ENCODE results near the gene SBF2. TPM values are rescaled to one million over a fixed set of nuclear protein-coding genes. Genes with fewer than 3 reads are reported as not detected.
A peak's percentile ranks its signal among the peaks of the same experiment; 100 is the strongest.

Gene SBF2
- total RNA-seq, 4 donors from 2014 or later: 20.6 to 48.6 (median 26.0) TPM

DNA sequence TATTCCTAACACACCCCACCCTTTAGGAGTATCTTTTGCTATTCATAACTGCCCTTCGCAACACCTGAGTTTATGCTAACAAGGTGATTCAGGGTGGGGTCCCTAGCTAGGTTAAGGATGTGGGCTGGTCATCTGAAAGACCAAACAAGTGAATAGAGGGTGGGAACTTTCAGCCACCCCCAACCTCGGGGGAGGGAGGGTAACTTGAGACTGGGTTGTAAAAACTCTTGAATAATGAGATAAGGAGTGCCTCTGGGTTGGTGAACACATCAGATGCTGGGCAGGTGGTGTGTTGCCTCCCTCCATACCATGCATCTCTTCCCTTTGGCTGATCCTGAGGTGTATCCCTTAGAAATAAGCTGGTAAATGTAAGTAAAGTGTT, 518.6 kb downstream of the SBF2 start:
- intact Hi-C loops (cut with DNase I): no loop called here
- H3K4me1 ChIP-seq: peaks cover 7 to 15% (median 10%) of the 10 kb centered on the region in 3 donors
- DNase-seq: no peak
- TF ChIP-seq, protein P1, sequence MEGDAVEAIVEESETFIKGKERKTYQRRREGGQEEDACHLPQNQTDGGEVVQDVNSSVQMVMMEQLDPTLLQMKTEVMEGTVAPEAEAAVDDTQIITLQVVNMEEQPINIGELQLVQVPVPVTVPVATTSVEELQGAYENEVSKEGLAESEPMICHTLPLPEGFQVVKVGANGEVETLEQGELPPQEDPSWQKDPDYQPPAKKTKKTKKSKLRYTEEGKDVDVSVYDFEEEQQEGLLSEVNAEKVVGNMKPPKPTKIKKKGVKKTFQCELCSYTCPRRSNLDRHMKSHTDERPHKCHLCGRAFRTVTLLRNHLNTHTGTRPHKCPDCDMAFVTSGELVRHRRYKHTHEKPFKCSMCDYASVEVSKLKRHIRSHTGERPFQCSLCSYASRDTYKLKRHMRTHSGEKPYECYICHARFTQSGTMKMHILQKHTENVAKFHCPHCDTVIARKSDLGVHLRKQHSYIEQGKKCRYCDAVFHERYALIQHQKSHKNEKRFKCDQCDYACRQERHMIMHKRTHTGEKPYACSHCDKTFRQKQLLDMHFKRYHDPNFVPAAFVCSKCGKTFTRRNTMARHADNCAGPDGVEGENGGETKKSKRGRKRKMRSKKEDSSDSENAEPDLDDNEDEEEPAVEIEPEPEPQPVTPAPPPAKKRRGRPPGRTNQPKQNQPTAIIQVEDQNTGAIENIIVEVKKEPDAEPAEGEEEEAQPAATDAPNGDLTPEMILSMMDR (IDR thresholded peaks at IDR 0.05): no peak
- no peak for TF ChIP-seq POLR2A (IDR thresholded peaks at IDR 0.05)
- H3K4me3 ChIP-seq: no peak overlapping the region
- peak overlapping the region in 3 of 4 donors; percentile 50 to 60 (median 56) for H3K27ac ChIP-seq
- H3K27me3 ChIP-seq: no peaks in the 10 kb centered on the region
- no peaks in the 10 kb centered on the region for H3K9me3 ChIP-seq
- WGBS, 2 donors: 38 to 49% methylated on average over 2 of the region's 2 CpGs
- peaks cover 0 to 38% (median 5%) of the 10 kb centered on the region in 3 donors for H3K36me3 ChIP-seq

DNA sequence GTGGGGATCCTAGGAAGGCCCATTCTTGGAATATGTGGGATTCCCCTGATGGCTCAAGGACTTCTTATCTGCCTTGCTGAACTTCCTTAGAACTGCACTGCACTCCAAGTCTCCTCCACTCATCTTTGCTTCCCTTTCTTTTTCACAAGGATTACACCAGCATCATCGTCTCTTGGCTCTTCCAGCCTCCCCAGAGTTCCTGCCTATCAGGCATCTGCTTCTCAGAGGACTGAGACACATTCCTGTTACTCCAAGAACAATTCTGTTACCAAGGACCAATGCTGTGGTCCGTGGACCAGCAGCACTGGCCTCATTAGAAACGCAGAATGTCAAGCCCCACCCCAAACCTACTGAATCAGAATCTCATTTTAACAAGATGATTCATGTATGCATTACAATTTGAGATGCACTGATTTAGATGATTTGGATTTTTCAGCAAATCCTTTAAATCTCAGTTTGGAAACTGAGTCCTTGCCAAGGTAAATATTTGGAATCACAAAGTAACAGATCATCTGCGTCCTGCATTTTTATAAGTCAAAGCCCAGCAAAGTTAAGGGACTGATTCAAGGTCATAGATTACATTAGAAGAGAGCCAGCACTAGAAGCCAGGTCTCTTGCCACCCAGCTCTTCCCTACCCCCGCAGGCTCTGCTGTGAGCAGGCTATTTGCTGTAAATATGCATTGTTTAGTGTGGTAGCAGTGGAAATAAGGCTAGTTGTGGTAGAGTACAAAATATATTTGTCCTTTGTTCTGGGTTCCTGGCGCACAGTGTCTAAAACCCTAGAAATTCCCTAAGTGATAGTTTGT, 519.2 kb downstream of the SBF2 start:
- Histone ChIP-seq H3K4me1 (peaks cover 7 to 15% (median 10%) of the 10 kb centered on the region in 3 donors), H3K4me3 (no peak overlapping the region), H3K27me3 (no peaks in the 10 kb centered on the region), H3K27ac (peak overlapping the region in 3 of 4 donors; percentile 50 to 60 (median 56)), H3K9me3 (no peaks in the 10 kb centered on the region), H3K36me3 (peaks cover 0 to 32% (median 0%) of the 10 kb centered on the region in 3 donors)
- TF ChIP-seq POLR2A (IDR thresholded peaks at IDR 0.05): no peak
- TF ChIP-seq, protein P1 (IDR thresholded peaks at IDR 0.05): no peak
- intact Hi-C loops (cut with DNase I): no loop called here
- WGBS, 2 donors: 36% methylated on average over 6 of the region's 6 CpGs
- DNase-seq: no peak

DNA sequence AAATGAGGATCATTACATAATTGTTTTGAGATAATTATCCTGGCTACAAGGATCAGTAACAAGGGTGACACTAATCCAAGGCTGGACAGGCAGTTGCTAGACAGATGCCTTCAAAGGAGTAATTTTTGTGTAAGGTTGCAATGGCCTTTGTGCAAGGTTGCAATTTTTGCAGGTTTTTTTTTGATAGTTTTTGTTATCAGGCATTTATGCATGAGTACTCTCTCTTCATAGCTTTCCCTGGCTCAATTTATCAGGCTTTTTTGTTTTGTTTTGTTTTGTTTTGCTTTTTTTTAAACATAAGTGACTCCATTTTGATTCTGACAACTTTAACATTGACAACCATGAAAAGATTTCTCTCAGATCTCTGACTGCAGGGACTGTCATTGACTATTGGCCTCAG, 519.9 kb downstream of the SBF2 start:
- no peak for DNase-seq
- H3K27me3 ChIP-seq: no peaks in the 10 kb centered on the region
- intact Hi-C loops (cut with DNase I): no loop called here
- TF ChIP-seq POLR2A (IDR thresholded peaks at IDR 0.05): no peak
- TF ChIP-seq, protein P1 (IDR thresholded peaks at IDR 0.05): no peak
- peaks cover 0 to 25% (median 0%) of the 10 kb centered on the region in 3 donors for H3K36me3 ChIP-seq
- H3K9me3 ChIP-seq: no peaks in the 10 kb centered on the region
- H3K4me3 ChIP-seq: no peak overlapping the region
- peaks cover 7 to 15% (median 10%) of the 10 kb centered on the region in 3 donors for H3K4me1 ChIP-seq
- H3K27ac ChIP-seq: peak overlapping the region in 2 of 4 donors; percentile 29 to 56

DNA sequence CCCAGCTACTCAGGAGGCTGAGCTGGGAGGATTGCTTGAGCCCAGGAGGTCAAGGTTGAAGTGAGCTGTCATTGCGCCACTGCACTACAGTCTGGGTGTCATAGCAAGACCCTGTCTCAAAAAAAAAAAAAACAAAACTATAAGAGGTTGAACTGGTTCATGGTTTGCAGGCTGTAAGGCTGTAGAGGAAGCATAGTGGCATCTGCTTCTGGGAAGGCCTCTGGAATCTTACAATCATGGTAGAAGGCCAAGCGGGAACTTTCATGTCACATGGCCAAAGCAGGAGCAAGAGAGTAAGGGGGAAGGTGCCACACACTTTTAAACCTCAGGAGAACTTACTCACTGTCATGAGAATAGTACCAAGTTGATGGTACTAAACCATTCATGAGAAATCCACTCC, 520.5 kb downstream of the SBF2 start:
- H3K4me1 ChIP-seq: peaks cover 7 to 15% (median 10%) of the 10 kb centered on the region in 3 donors
- no peaks in the 10 kb centered on the region for H3K27me3 ChIP-seq
- intact Hi-C loops (cut with DNase I): no loop called here
- H3K36me3 ChIP-seq: peaks cover 0 to 20% (median 0%) of the 10 kb centered on the region in 3 donors
- H3K27ac ChIP-seq: no peak overlapping the region
- no peak for TF ChIP-seq POLR2A (IDR thresholded peaks at IDR 0.05)
- TF ChIP-seq, protein P1 (IDR thresholded peaks at IDR 0.05): no peak
- no peak overlapping the region for H3K4me3 ChIP-seq
- 100% methylated on average over 1 to 2 of the region's 2 CpGs for WGBS, 2 donors
- H3K9me3 ChIP-seq: no peaks in the 10 kb centered on the region
- no peak for DNase-seq

DNA sequence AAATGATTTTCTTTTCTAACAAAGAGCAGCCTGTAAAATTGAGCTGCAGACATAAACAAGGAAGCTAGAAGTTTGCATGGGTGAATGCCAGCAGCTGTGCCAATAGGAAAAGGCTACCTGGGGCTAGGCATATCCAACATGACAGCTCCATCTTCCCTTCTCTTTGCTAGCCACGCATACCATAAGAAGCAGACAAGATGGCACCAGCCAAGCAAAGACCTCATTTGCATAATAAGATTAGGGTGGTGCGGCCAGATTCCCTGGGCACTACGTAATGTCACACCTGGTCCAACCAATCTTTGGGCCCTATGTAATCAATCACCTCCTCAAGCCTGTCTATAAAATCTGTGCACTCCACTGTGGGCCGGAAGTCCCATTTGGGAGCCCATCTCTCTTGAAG, 521.8 kb downstream of the SBF2 start:
- 94 to 100% methylated on average over 4 of the region's 4 CpGs for WGBS, 2 donors
- H3K27ac ChIP-seq: no peak overlapping the region
- H3K27me3 ChIP-seq: no peaks in the 10 kb centered on the region
- peaks cover 7 to 15% (median 10%) of the 10 kb centered on the region in 3 donors for H3K4me1 ChIP-seq
- no peaks in the 10 kb centered on the region for H3K9me3 ChIP-seq
- no peak overlapping the region for H3K4me3 ChIP-seq
- DNase-seq: no peak
- peaks cover 0 to 7% (median 0%) of the 10 kb centered on the region in 3 donors for H3K36me3 ChIP-seq
- TF ChIP-seq, protein P1 (IDR thresholded peaks at IDR 0.05): no peak
- intact Hi-C loops (cut with DNase I): no loop called here

Measured in esophagus squamous epithelium (tissue), 5 donors.